ENCODE results near the gene INTU. TPM values are rescaled to one million over a fixed set of nuclear protein-coding genes. Genes with fewer than 3 reads are reported as not detected.

INTU gene
- total and polyA plus RNA-seq, 9 of the 15 experiments (the other 6 are each of a cell fraction or from before 2014, with no cell fraction given): 1.5 to 8.9 (median 3.9) TPM

GRCh38 chr4:127630152-127630551, 2.6 kb upstream of the INTU start (continued):
- TF ChIP-seq ZNF592 (IDR thresholded peaks at IDR 0.05) (peak; percentile 99), TEAD4 (IDR thresholded peaks at IDR 0.05; ENCODE audit: low read length) (no peak), TEAD4 (CRISPR knock-in tag; IDR thresholded peaks at IDR 0.05; ENCODE audit: borderline replicate concordance) (no peak), ZNF354B (CRISPR knock-in tag; IDR thresholded peaks at IDR 0.05) (peak; percentile 73), ZBTB11 (CRISPR knock-in tag; IDR thresholded peaks at IDR 0.05) (peak in 1 of 3 experiments; percentile 36; a peak in 1 of 6 replicates), BCOR (IDR thresholded peaks at IDR 0.05) (no peak), PYGO2 (tag; IDR thresholded peaks at IDR 0.05) (peak; percentile 93), ZNF384 (IDR thresholded peaks at IDR 0.05; ENCODE audit: low read depth, low read length) (no peak), NR2C2 (CRISPR knock-in tag; IDR thresholded peaks at IDR 0.05) (no peak), NR2C2 (tag; IDR thresholded peaks at IDR 0.05) (peak; percentile 44; the same call in 1 of the 2 replicates), IFI16 (CRISPR knock-in tag; IDR thresholded peaks at IDR 0.05) (no peak), ATF7 (IDR thresholded peaks at IDR 0.05) (no peak), HSF4 (CRISPR knock-in tag; IDR thresholded peaks at IDR 0.05; ENCODE audit: borderline replicate concordance) (peak; percentile 43; the same call in 1 of the 2 replicates), ZSCAN32 (CRISPR knock-in tag; IDR thresholded peaks at IDR 0.05) (no peak), E2F4 (CRISPR knock-in tag; IDR thresholded peaks at IDR 0.05; ENCODE audit: low read depth) (no peak), HDAC8 (tag; IDR thresholded peaks at IDR 0.05) (peak; percentile 95), BACH1 (tag; IDR thresholded peaks at IDR 0.05) (peak; percentile 87), L3MBTL2 (IDR thresholded peaks at IDR 0.05) (no peak), ELF2 (CRISPR knock-in tag; IDR thresholded peaks at IDR 0.05) (peak; percentile 66; the same call in 1 of the 2 replicates), ATF1 (CRISPR knock-in tag; IDR thresholded peaks at IDR 0.05) (no peak), ATF1 (tag; IDR thresholded peaks at IDR 0.05) (peak; percentile 56)
